GM21619 (cell line): ENCODE measurements around the gene FLCN.
A peak's percentile ranks its signal among the peaks of the same experiment; 100 is the strongest.
"Not testable (repeated sequence)": the region's sequence is repeated elsewhere in the genome, so short reads cannot be mapped to it uniquely, and the experiment has no call there.

Experiments
- ATAC-seq: cut with Tn5 transposase; IDR thresholded peaks from one replicate; pipeline ENCODE4 v1.9.1; 2021; ENCODE audit not compliant: unreplicated experiment

FLCN gene

GRCh38 chr17:17186551-17187505 is 50.1 kb downstream of the FLCN start:
- ATAC-seq, result no peak

DNA sequence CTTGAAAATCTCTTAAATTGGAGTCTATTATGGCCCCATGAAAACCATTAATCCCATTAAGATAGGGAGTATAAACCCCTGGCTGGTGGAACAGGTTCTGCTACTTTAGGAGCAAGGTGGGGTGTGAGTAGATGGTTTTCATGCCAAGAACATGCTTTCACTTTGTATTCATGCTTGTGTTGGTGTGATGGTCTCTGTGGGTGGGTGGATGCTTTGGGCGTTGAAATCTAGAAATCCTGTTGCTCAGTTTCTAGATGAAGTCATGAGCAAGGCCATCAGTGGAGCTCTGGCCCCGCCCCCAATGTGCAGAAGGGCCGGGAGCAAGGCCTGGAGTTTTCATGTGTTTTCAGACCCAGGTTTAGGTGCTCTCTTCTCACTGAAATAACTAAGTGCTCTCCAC is 50.9 kb downstream of the FLCN start:
- no peak for ATAC-seq

GRCh38 chr17:17184985-17185757 is 51.8 kb downstream of the FLCN start:
- not testable (repeated sequence) for ATAC-seq

- no peak for ATAC-seq
Measured at GRCh38 chr17:17183744-17184143, 53.2 kb downstream of the FLCN start.

DNA sequence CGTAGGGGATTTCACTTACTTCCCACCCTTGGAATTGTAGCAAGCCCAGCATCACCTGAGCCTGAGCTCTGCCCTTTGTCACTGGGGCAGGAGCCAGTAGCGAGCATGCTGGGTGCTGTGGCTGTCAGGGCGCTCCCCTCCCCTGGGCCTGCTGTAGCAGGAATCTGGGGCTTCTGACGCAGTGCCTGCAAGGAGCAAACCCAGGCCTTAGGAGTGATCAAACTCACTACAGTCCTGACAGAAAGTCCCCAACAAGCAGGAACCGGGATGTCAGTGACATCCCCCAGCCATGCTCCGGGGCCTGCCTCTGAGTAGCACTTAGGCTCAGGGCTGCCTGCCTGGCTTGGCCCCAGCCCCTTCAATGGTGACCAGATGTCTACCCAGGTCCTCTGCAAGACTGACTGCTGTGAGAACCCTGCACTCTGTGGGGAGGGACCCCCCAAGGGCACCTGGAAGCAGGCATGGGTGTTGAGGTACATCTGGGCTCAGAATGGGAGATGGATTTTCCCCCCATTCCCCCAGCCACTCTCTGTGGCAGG is 54.3 kb downstream of the FLCN start:
- no peak for ATAC-seq

GRCh38 chr17:17181666-17182597 is 55.0 kb downstream of the FLCN start:
- ATAC-seq, result no peak

DNA sequence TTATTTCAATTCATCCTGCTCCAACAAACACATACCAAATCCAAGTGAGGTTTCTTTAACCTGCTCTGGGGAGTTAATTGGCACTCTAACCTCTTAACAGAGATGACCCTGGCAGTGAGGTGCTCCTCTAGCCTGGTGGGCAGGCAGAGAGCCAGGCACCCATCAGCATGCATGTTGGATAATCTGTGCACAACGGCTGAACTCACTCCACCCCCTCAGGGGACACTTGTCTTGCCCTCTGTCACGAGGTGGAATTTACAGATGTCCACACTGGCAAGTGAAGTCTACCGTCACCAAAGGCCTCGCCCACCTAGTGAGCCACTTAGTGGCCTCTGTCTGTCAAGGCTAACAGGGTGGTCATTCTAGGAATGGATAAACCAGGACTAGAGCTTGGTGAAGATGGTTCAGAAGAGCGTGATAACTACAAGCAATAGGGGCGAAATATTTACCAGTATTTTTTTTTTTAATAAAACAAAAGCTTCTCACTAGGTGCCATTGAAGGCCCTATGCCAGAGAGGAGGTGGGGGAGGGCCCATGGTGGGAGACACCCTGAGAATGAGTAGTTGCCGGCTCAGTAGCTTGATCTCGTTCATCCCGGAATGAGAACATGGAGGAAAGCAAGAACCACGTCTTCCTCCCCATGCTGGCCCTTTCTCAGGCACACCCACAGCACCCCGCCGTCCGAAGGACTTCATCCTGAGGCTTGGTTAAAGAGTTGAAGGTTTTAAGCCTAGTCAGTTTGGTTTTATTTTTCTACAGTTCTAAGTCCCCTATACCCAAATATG is 56.0 kb downstream of the FLCN start:
- ATAC-seq, result no peak

DNA sequence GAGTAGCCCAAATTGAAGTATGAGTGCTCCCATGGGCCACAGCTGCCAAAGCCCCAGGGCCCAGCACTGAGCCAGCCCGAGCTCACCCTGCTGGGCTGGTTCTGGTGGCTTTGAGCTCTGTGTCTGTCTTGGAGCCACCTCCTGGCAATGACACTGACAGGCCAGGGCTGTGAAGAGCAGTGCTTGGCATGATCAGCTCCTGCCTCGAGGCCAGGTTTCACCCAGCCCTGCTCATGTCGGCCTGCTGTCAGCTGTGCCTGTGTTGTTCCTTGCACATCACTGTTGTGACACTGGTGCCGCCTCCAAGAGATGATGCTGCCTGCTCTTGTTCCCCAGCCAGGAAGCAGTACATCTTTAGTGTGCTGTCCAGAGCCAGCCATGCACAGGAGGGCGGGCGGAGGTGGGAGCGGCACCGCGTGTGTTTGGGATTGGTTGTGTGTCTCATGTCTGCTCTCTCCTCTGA is 56.8 kb downstream of the FLCN start:
- ATAC-seq, result no peak

- no peak for ATAC-seq
Measured at GRCh38 chr17:17179371-17179827, 57.6 kb downstream of the FLCN start.

- no peak for ATAC-seq
Measured at GRCh38 chr17:17177176-17177575, 59.8 kb downstream of the FLCN start.

DNA sequence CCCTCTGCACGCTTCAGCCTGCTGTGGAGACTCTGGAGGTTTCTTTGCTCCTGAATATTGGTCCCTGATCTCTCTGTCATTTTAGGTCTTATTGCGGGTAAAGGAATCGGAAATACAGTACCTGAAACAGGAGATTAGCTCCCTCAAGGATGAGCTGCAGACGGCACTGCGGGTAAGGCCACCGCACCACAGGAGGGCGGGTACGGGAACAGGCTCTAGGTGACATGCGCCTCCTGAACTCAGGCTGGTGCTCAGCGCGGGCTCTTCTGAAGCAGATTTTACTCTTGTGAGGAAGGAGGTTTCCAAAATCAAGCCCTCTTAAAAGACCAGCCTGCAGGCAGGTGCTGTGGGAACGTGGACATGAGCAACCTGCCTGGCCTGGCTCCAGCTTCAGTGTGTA is 60.6 kb downstream of the FLCN start:
- ATAC-seq, result no peak

DNA sequence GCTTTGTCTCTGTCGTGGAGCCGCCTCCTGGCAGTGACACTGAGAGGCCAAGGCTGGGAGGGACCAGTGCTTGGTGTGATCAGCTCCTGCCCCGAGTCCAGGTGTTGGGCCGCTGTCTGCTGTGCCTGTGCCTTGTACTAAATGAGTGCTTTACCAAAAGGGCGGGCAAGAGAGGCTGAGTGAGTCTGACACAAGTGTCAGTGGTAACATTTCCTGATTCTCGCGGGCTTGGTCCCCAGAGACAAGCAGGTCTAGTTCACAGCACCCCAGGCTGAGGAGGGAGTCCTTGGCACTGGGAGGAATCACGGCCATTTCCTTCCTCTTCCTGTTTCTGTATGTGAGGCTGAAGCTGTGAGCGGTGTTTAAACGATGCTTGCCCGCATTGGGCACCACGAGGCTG is 61.1 kb downstream of the FLCN start:
- ATAC-seq, result peak; percentile 49

DNA sequence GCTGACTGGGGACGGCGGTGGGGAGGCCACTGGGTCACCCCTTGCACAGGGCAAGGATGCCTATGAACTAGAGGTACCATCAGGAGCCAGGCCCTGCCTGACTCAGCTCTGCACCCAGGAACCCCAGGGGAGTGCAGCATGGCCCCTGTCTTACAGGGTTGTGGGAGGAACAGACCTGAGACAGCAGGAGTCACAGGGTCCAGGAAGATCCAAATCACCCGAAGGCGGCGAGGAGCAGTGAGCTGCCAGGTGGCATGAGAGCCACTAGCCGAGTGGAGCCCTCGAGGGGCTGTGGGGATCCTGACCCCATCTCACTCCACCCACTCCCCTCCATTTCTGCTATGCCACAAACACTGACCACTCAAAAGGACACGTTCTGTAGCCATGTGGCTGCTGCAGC is 61.6 kb downstream of the FLCN start:
- no peak for ATAC-seq

DNA sequence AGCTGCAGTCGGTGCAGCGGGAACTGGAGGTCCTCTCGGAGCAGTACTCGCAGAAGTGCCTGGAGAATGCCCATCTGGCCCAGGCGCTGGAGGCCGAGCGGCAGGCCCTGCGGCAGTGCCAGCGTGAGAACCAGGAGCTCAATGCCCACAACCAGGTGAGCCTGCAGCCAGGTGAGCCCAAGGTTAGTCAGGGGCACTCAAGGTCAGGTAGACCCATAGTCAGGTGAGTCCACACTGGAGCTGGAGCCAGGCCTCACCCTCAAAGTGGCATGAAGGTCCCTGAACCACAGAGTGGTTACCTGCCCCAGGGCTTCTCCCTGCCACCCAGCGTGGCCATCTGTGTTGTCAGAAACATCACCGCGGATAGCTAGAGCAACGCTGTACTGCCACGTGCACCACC is 63.0 kb downstream of the FLCN start:
- ATAC-seq, result no peak

DNA sequence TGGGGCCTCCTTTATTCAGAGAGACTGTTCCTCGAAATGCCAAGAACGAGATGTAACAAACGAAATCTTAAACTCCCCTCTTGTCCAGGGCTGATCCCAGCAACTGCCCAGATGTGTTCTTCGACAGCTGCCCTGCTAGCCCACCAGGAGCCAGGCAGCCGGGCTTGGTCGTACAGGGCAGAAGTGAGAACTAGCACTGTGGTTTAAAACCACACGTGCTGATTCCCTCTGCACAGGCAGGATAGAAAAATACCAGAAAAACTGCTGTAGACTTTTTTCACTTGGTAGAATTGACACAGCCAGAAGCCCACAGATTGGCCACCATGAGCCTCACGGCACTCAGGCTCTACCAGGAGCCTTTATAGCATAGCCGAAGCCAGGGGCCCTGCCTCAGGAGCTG is 64.0 kb downstream of the FLCN start:
- no peak for ATAC-seq

- no peak for ATAC-seq
Measured at GRCh38 chr17:17172001-17172939, 64.7 kb downstream of the FLCN start.

- no peak for ATAC-seq
Measured at GRCh38 chr17:17171186-17171585, 65.8 kb downstream of the FLCN start.

DNA sequence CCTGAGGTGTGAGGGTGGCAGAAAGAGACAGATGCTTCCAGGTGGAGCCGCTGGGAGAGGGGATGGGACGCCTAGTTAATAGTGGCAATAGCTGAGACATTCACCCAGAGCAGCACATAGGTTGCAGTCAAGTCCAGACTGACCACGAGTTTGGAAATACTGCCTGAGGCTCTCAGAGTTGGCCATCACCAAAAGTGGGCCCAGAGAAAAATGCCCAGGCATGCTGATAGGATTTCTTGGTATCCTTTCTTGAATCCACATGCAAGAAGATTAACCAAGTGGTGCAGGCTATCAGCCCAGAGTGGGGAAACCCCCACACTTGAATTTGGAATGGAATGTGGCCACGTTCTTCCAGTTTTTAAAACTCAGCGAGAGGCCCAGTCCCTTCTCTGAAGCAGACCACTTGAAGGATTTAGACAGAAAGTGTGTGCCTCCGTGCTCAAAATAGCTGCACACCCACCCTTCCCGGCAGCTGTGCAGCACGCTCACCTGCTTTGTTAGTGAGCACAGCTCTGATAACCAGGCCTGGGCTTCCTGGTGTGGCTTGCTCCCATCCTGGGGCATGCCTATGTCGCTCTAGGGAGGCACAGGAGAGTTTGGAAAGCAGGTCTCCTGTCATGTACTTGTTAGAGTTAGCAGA is 66.5 kb downstream of the FLCN start:
- ATAC-seq, result no peak
